GM18502 (cell line): ENCODE measurements around the gene TEX36.
"Not testable (repeated sequence)": the region's sequence is repeated elsewhere in the genome, so short reads cannot be mapped to it uniquely, and the experiment has no call there.

ENCODE experiments used
- ATAC-seq: cut with Tn5 transposase; IDR thresholded peaks from one replicate; pipeline ENCODE4 v1.9.1; 2021; ENCODE audit warnings: mild to moderate bottlenecking; ENCODE audit not compliant: unreplicated experiment, poor library complexity

The TEX36 gene

DNA sequence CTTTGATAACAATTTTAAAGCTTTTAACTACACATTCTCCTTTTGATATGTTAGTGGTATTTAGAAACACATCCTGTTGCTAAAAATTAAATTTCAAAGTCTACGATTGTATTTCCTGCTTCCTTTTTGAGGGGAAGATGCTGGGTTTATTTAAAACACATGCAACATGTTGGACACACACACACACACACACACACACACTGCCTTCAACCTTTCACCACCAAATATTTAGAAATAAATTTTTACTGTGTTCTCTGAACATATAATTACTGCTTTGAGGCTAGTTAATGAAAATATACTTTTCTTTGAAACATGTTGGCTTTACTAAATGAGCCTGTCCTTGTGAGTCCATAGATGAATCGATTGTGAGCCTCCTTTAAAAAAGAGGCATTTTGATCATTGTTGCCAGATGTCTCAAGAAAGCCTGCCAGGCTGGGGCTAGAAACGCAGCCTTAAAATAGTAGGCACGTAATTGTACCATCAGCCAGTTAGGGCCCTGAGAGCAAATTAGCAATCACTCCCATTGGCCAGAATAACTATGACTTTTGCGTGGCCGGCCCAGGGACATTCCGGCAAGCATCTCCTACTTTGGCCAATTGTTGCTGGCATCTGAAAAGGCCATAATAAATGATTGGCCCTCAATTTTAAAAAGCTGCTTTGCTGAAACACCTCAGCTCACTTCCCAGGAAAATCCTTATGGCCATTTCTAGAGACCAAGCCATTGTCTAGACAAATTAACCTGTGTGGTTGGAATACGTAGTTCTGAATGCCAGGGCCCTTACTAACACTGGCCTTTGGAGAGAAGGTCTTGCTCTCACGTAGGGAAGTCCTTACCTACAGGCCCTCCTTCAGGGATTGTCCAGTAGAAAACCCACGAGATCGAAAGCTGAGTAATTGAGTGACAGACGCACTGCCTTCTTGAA, 9.9 kb upstream of the TEX36 start:
- no peak for ATAC-seq

DNA sequence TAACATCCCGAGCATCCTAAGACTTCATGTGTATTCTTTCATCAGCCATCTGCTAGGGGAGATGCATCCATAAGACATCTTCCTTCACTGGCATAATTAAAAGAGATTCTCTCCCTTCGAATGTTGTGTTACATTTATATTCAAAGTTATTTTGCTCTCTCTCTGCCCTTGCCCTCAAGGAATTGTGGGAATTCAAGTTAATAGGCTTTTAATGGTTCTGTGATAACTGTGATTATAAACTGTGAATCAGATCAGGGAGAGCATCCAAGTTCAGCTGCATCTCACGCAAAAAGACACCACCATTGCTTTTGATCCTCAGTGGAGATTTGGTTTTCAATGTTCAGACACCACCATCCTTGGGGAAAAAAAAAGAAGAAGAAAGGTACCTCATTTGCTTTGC, 9.2 kb upstream of the TEX36 start:
- ATAC-seq, result no peak

DNA sequence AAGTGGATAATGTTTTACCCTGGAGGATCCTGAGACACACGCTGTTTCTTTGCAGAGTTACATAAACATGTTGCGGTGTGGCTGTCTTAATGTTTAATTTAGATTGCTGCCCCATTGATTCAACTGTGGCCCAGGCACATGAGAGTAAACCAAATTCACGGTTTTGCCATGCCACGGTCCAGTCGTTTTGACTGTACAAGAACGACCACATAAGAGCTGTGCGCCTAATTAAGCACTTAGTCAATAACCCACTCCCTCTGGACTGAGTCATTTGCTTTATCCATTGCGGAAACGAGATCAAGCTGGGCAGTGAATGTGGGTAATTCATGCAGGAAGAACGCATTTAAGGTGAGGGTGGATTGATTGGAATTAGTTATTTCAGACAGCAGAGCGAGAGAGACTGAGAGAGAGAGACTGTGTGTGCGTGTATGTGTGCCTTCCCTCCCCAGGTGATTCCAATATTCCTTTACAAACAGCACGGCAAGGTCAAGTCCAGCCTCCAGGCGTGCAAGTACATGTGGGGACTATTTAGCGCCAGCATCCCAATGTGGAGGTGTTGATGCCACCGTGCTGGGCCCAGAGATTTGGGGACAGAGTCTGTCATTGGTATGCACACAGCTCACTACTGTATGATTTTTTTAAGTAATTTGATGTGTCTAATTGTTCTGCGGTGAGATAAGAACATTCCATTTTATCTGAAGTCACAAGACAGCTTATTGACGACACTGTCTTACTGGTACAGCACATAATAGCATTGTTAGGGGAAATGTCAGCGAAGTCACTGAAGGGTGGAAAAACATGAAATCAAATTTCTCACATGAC, 8.4 kb upstream of the TEX36 start:
- no peak for ATAC-seq

DNA sequence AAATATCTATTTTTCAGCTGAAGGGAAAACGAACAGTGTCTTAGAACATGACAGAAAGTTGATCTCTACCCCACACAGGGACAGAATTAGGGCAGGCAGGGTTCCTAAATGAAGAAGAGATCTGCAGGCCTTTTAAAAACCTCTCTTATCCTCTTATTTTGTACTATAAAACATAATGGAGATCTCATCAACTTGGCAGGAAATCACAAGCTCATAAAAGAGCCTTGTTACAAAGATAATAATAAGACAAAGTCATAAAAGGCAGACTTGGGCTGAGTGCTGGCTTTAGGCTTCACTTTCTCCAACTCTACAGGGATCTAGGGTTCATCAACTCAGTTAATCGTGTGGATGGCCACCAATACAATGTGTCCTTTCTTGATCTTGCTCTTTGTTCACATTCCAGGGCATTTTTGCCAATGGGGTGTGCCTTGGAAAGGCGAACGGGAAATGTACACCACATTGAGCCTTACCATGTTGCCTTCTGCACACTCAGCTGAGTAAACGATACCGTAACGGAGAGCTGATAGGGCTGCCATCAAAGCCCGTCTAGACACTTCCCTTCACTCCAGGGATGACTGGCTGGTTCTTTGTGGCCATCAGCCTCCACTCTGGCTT, 7.1 kb upstream of the TEX36 start:
- ATAC-seq, result no peak

DNA sequence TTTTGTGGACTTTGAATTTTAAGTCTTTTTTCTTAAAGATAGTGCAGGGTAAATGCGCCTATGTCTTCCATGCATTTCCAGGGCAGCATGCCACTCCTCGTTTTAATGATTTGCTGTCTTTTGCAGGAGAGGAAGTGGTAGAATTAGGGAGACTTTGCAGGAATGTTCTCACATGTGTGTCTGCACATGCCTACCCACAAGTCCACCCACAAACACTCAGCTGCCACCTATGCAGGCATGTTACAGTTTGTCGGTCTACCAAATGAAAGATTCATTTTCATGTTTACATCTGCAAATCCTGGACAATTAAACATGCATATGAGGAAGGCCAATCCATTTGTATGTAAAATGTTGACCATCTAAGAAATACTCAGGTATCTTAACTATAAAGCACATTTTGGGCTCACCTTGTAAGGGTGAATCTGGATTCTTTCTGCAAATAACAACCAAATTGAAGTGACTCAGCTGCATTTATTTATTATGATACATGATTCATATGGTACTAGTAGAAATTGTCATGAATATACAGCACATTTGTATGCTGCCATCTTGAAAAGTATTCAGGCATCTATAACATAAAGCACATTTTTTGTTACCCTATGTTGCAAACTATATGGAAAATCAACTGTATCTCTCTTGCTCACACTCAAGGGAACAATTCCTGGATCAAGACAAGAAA, 4.7 kb upstream of the TEX36 start:
- no peak for ATAC-seq

DNA sequence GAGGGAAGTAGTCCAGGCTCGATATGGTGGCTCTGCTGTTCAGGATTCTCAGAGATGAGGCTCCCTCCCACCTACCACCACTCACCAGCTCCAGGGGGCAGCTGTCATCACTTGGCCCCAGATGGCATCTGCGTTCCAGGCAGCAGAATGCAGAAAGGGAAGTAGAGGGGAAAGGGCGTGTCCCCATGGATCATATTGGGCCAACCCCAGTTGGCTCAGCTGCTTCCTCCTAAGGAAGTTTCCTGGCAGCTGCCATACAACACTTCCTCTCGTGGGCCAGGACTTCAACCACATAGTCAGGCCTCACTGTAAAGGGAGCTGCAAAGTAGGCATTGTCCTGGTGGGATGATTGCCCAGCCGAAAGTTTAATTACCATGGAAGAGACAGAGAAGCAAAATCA, 1.6 kb upstream of the TEX36 start:
- no peak for ATAC-seq

DNA sequence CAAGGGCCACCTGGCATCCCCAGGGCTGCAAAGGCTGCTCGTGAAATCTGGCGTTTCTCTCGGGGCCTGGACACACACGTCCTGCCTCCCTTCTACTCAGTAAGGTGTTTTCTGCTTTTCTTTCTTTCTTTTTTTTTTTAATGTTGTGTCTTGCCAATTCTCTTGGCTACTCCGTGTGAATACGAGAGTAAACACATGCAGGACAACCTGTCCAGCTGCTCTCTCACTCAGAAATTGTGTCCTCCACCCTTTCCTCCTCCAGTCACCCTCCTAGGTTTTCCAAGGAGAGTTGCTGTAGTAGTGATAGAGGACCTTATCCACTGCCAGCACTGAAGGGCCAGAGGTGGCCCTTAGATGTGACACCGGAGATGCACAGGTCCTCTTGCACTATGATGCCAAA, 858 bp upstream of the TEX36 start:
- no peak for ATAC-seq

DNA sequence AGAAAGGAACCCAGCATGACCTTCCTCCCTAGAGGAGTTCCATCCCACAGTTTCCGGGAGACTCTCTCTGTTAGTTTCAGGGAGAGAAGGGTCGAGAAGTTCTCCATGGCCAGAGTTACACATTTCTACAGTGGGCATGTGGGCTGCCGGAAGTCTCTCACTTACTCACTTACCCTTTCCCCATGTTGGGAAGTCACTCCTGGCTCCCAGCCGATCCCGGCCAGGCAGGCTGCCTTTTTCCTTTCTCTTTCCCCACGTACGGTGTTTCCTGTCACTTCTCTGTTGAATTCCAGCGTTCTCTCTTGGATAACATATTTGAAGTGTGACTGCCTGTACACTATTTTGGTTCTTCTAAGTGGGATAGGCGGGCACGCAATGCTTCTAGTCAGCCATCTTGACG, 3.5 kb downstream of the TEX36 start:
- no peak for ATAC-seq

DNA sequence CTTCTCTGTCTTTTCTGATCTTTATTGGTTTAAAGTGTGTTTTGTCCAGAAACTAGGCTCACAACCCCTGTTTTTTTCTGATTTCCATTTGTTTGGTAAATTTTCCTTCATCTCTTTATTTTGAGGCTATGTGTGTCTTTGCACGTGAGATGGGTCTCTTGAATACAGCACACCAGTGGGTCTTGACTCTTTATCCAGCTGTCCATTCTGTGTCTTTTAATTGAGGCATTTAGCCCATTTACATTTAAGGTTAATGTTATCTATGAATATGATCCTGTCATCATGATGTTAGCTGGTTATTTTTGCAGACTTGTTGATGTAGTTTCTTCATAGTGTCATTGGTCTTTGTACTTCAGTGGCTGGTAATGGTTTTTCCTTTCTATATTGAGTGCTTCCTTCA, 10.1 kb downstream of the TEX36 start:
- ATAC-seq, result no peak

DNA sequence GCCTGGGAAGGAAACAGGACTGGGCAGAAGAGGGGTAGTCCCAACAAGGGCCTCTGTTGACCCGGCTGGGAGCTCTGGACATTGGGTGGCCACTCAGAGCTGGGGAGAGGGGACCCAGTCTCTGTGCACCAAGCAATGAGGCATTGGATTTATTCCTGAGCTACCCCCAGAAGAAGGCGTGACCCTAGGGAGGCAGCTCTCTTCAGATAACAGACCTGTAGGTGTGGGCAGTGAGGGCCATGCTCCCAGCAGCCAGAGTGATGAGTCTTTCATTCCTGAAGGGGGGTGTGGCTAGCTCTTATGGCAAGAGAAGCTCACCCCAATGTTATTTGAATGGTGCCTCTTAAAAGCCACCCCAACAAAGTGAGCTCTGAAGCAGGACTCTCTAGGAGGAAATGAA, 20.4 kb downstream of the TEX36 start:
- ATAC-seq, result no peak

DNA sequence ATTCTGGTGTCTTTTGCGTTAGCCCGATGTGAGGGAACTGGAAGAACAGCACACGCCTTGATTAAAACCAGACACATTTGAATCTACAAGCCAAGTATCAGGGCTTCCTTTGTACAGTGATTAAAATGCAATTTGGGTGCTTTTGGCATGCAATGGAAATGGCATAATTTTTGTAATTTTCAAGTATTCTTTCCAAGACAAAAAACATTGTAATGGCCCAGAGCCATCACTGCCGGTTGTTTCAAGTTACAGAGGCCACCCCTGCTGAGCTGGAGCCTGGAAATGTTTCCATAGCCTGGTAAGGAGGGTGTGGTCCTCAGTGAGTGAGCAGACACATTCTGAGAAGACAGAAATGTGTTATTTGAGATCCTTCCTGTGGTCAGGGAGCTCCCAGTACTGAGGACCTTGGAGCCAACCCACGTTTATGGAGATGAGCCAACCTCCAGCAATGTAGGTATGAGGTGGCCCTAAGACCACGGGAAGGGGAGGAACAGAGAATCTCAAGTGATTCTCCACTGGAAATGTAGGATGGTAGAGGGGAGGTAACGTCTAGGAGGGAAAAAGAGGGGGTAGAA, 20.9 kb downstream of the TEX36 start:
- ATAC-seq, result no peak

DNA sequence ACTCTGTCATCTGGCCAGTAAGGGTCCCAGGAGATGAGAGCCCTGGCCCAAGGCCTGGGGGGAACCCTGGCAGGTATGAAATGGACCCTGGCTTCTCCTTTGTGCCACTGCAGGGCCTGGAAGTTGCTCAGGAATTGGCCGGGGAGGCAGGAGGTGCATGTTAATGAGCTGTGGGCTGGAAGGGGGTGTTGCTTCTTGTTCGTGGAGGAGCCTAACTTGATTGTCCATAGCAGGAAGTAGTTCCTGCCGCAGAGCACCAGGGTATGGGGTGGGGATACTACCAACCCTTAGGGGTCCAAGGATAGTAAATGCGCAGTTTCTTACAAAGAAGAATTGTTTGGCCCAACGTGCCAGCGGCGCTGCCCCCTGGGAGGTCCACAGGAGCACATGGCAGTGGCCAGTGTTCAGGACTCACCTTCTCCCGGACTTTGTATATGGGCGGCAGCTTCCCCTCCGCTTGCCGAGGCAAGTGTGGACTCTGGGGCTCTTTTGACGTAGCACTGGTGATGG, 21.5 kb downstream of the TEX36 start:
- no peak for ATAC-seq

DNA sequence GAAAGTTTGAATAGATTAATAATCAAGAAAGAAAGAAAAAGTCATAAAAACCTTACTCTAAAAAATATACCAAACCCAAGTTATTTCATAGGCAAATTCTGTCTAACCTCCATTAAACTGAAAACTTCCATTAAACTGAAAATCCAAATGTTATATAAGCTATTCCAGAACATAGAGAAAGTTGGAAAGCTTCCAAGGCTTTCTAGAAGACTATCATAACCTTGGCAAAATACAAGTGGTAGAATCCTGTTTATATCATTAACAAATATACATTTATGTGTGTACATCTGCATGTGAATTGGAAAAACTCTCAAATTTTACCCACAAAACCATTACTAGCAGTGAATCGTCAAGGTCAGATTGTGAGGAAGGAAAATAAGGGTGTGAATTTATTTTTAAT, 23.9 kb downstream of the TEX36 start:
- no peak for ATAC-seq

DNA sequence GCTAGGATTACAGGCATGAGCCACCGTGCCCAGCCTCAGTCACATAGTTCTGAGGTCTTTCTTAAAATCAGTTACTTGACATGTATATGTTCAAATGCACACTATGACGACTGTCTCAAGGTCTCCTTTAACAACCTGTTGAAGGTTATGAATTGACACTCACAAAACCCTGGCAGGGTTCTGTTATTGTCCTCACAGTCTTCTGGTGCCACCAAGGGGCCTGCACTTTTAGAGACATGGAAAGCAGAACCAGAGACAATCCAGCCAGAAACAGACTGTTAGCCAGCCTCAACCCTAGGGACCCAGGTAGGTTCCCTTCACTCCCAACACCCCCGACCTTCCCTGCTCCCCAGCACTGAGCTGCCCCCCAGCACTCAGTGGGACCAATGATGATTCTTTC, 26.4 kb downstream of the TEX36 start:
- ATAC-seq, result no peak

DNA sequence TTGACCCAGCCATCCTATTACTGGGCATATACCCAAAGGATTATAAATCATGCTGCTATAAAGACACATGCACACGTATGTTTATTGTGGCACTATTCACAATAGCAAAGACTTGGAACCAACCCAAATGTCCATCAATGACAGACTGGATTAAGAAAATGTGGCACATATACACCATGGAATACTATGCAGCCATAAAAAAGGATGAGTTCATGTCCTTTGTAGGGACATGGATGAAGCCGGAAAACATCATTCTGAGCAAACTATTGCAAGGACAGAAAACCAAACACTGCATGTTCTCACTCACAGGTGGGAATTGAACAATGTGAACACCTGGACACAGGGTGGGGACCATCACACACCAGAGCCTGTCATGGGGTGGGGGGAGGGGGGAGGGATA, 29.9 kb downstream of the TEX36 start:
- ATAC-seq, result not testable (repeated sequence)

DNA sequence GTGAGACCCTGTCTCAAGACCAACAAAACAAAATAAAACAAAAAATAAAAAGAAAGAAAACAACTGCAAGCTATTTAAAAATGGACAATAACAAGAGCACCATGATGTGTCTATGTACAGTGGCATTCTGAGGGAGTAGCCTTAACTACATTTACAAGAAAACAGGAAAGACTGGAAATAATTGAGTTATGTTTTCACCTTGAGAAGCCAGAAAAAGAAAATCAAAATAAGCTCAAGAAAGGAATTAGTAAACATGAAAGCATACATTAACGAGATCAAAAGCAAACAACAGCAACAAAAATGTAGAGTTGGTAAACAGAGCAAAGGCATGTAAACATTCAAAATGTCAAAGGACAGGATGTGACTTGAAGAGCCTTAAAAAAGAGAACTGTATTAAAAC, 36.7 kb downstream of the TEX36 start:
- ATAC-seq, result no peak

DNA sequence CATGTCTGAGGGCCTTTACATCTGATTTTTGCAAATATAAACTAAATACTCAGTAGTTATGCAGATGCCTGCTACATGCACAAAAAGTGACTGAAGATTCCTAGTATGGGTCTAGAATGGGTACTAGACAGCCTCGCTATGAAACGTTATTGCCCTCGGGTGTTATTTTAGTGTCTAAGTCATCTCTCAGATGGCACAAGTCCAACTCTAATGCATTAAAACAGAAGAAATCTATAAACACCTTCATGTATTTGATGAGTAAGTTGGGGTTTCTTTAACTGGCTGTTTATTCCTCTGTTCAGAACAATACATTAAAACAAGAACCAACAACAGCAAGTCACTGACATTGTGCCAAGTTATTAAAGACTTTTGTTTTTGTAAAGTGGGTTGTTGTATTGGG, 41.6 kb downstream of the TEX36 start:
- no peak for ATAC-seq

DNA sequence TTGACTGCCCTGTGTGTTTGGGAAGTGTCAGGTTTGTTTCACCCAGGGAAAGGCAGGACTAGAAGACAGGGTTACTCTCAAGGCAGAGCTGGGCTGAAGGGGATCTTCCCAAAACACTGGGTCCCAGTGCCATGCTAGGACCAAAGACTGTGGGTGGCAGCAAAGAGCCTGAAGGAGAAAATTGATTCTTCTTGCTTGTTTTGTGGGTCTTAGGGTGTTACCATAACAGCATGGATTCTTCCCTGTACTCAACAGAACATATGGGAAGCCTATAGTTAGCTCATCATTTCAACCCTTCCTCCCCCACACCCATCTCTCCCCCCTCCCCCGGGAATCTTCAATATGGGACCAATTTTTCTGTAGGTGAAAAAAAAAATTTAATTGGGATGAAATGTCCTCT, 42.3 kb downstream of the TEX36 start:
- ATAC-seq, result no peak

DNA sequence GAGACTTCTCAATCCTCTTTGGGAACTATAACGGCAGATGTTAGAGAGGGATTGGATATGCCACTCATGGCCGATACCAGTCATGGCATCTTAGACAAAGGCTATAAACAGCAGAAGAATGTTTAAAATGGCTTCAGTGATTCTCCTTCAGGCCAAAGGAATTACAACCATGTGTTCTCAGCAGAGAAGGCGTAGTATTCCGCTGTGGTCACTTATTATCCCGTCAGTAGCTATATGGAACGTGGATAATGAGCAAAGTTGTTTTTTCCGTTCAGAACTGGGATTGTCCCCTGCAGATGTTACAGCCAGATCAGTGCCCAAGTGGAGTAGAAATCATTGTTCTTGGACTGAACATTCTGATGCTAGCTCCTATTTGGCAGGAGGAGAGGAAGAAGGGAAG, 43.1 kb downstream of the TEX36 start:
- no peak for ATAC-seq

DNA sequence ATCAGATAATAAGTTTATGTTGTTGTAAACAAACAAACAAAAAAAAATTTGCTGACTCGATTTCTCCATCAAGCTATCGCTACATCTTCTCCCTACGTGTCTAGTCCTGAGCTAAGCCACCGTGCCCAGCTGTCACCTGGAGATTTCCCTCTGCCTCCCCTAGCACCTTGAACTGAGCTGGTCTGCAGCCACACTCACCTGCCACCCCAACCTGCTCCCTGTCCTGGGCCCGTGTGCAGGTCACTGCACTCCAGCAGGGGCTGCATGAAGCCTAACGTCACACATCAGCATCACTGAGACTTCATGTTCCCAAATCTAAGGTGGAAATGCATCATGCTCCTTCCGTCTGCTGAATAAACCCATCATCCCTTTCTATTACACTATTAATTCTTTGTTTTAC, 44.4 kb downstream of the TEX36 start:
- ATAC-seq, result no peak
